Suprapubic skin (tissue), 3 donors: ENCODE data around the gene TMEM138.

Experiments
- CTCF ChIP-seq, 2 donors: fragments of 200-600 bp in 1 of 2; fragments of 450-650 bp in 1 of 2; sonication (generic) in 1 of 2; IDR thresholded peaks; one replicate each; pipeline ENCODE4 v1.5.1; 2016 to 2019; ENCODE audit warnings: antibody characterized with exemption in 2 of 2, mild to moderate bottlenecking in 1 of 2, moderate library complexity in 1 of 2
- POLR2AphosphoS5 ChIP-seq, 3 donors: sonication (generic); formaldehyde crosslinking; IDR thresholded peaks; one replicate each; pipeline ENCODE4 v1.6.1; 2017; ENCODE audit warnings: antibody characterized with exemption in 3 of 3

DNA sequence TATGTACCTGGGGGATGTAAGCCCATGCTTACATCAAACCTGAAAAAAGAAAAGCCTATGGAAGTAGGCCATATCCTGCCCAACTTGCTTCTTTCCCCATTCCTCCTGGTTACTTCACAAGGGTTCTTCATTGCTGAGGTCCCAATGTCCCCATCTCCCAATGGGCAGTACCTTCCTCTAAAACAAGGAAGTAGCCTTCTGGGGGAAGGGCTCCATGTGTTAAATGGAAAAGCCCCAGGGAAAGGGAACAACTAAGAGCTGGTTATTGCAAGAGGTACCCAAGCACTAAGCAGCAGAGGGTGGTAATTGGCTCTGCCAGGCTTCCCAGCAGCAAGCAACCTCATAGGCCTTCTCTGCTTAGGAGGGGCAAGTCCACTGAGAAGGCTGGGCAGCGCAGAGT, 41.5 kb downstream of the TMEM138 start:
- TF ChIP-seq CTCF (IDR thresholded peaks at IDR 0.05) (no peak), POLR2AphosphoS5 (IDR thresholded peaks at IDR 0.05) (no peak)
